ENCODE measurements around the gene SUCO. TPM values are rescaled to one million over a fixed set of nuclear protein-coding genes. Genes with fewer than 3 reads are reported as not detected.

The SUCO gene
- total RNA-seq, 3 donors from 2014 or later = 24.6 to 29.0 (median 24.6) TPM

GRCh38 chr1:172650474-172651193 lies 117.7 kb downstream of the SUCO start:
- H3K36me3 ChIP-seq (ENCODE audit: low read depth) = no peaks in the 10 kb centered on the region
- ATAC-seq (no peak), DNase-seq (no peak)
- no peaks in the 10 kb centered on the region for H3K4me1 ChIP-seq (ENCODE audit: low read depth)
- intact Hi-C loops (cut with DNase I, micrococcal nuclease) = no loop called here
- no peaks in the 10 kb centered on the region for H3K9me3 ChIP-seq
- TF ChIP-seq CTCF (IDR thresholded peaks at IDR 0.05) = no peak
- H3K4me3 ChIP-seq = no peak overlapping the region

- no peaks in the 10 kb centered on the region for H3K4me1 ChIP-seq (ENCODE audit: low read depth)
- intact Hi-C loops (cut with DNase I, micrococcal nuclease) = no loop called here
- H3K4me3 ChIP-seq = no peak overlapping the region
- no peak for TF ChIP-seq CTCF (IDR thresholded peaks at IDR 0.05)
- H3K36me3 ChIP-seq (ENCODE audit: low read depth) = no peaks in the 10 kb centered on the region
- no peaks in the 10 kb centered on the region for H3K9me3 ChIP-seq
- ATAC-seq = no peak
- no peak for DNase-seq
Observed at GRCh38 chr1:172653015-172653709, 120.2 kb downstream of the SUCO start.

- Histone ChIP-seq H3K4me3 (no peak overlapping the region), H3K9me3 (no peaks in the 10 kb centered on the region), H3K36me3 (ENCODE audit: low read depth) (no peaks in the 10 kb centered on the region), H3K4me1 (ENCODE audit: low read depth) (no peaks in the 10 kb centered on the region)
- ATAC-seq (no peak), DNase-seq (no peak)
- TF ChIP-seq CTCF (IDR thresholded peaks at IDR 0.05) = no peak
- intact Hi-C loops (cut with DNase I, micrococcal nuclease) = no loop called here
Observed at GRCh38 chr1:172654535-172654934, 121.6 kb downstream of the SUCO start.

GRCh38 chr1:172656576-172656975 lies 123.6 kb downstream of the SUCO start:
- Histone ChIP-seq H3K4me3 (no peak overlapping the region), H3K9me3 (no peaks in the 10 kb centered on the region), H3K36me3 (ENCODE audit: low read depth) (no peaks in the 10 kb centered on the region), H3K4me1 (ENCODE audit: low read depth) (no peaks in the 10 kb centered on the region)
- no peak for TF ChIP-seq CTCF (IDR thresholded peaks at IDR 0.05)
- DNase-seq = no peak
- intact Hi-C loops (cut with DNase I, micrococcal nuclease) = no loop called here
- no peak for ATAC-seq

- ATAC-seq = no peak
- DNase-seq = no peak
- intact Hi-C loops (cut with DNase I, micrococcal nuclease) = no loop called here
- Histone ChIP-seq H3K4me1 (ENCODE audit: low read depth) (no peaks in the 10 kb centered on the region), H3K9me3 (no peaks in the 10 kb centered on the region), H3K36me3 (ENCODE audit: low read depth) (no peaks in the 10 kb centered on the region), H3K4me3 (no peak overlapping the region)
- TF ChIP-seq CTCF (IDR thresholded peaks at IDR 0.05) = no peak
Observed at GRCh38 chr1:172657586-172657985, 124.6 kb downstream of the SUCO start.

Measured in mucosa of descending colon (tissue), 3 donors.